ENCODE measurements around the gene MKI67. TPM values are rescaled to one million over a fixed set of nuclear protein-coding genes. Genes with fewer than 3 reads are reported as not detected.

The MKI67 gene
- total RNA-seq, 1 donor from 2014 or later = 0.64 TPM

GRCh38 chr10:128114901-128115300 is 11.3 kb downstream of the MKI67 start:
- no peaks in the 10 kb centered on the region for H3K36me3 ChIP-seq
- no peak overlapping the region for H3K27ac ChIP-seq
- DNase-seq (ENCODE audit: low spot score in 2 of 2) = no peak
- no peak for TF ChIP-seq CTCF (IDR thresholded peaks at IDR 0.05)
- no peaks in the 10 kb centered on the region for H3K4me1 ChIP-seq
- intact Hi-C loops (cut with DNase I) = no loop called here
- no peaks in the 10 kb centered on the region for H3K9me3 ChIP-seq
- H3K27me3 ChIP-seq = no peaks in the 10 kb centered on the region
- no peak overlapping the region for H3K4me3 ChIP-seq

DNA sequence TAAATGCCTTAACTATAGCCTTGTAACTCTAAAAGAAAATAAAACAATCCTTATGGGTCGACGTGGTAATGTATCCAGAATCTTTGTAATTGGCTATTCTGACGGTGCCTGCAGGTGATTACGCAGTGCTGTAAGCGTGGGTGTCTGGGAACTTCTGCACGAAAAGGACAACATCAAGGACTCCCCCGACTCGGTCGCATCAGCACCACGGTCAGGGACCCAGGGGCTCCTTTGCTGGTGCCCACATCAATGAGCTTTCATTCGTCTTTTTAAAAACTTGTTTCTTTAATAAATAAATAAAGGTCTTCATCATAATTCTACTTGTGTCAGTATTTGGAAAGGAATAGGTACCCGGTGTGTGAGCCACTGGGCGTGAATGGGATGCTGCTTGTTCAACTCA is 13.2 kb downstream of the MKI67 start:
- H3K9me3 ChIP-seq = no peaks in the 10 kb centered on the region
- no peaks in the 10 kb centered on the region for H3K4me1 ChIP-seq
- H3K36me3 ChIP-seq = no peaks in the 10 kb centered on the region
- H3K4me3 ChIP-seq = no peak overlapping the region
- no peaks in the 10 kb centered on the region for H3K27me3 ChIP-seq
- TF ChIP-seq CTCF (IDR thresholded peaks at IDR 0.05) = no peak
- no peak overlapping the region for H3K27ac ChIP-seq
- DNase-seq (ENCODE audit: low spot score in 2 of 2) = no peak
- intact Hi-C loops (cut with DNase I) = no loop called here

DNA sequence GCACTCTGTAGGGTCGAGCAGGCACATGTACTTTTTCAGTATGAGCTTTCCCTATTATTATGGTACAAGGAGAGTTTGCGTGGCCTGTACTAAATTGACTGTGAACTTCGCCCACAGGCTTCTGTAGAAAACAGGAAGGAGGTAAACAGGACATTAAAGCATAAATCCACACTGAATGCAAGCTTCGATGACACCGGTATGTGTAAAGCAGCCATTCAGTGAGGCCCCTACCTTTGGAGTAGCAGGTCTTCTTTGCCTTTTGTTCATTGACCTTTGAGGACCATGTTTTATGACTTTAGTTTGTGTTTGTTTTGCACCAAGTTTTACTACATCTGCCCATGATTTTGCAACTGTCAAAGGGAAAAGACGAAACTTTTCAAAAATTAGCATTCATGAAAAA is 14.5 kb downstream of the MKI67 start:
- intact Hi-C loops (cut with DNase I) = no loop called here
- TF ChIP-seq CTCF (IDR thresholded peaks at IDR 0.05) = no peak

GRCh38 chr10:128110339-128110738 is 15.9 kb downstream of the MKI67 start:
- Histone ChIP-seq H3K4me1 (no peaks in the 10 kb centered on the region), H3K9me3 (no peaks in the 10 kb centered on the region), H3K27ac (no peak overlapping the region), H3K36me3 (no peaks in the 10 kb centered on the region), H3K27me3 (no peaks in the 10 kb centered on the region), H3K4me3 (no peak overlapping the region)
- intact Hi-C loops (cut with DNase I) = no loop called here
- TF ChIP-seq CTCF (IDR thresholded peaks at IDR 0.05) = no peak
- DNase-seq (ENCODE audit: low spot score in 2 of 2) = no peak

More for the DNA sequence above, 14.5 kb downstream of the MKI67 start:
- Histone ChIP-seq H3K27me3 (no peaks in the 10 kb centered on the region), H3K9me3 (no peaks in the 10 kb centered on the region), H3K4me3 (no peak overlapping the region), H3K36me3 (no peaks in the 10 kb centered on the region), H3K4me1 (no peaks in the 10 kb centered on the region), H3K27ac (no peak overlapping the region)
- DNase-seq (ENCODE audit: low spot score in 2 of 2) = no peak

GRCh38 chr10:128109707-128110106 is 16.5 kb downstream of the MKI67 start:
- intact Hi-C loops (cut with DNase I) = no loop called here
- no peak overlapping the region for H3K27ac ChIP-seq
- DNase-seq (ENCODE audit: low spot score in 2 of 2) = no peak
- no peak for TF ChIP-seq CTCF (IDR thresholded peaks at IDR 0.05)
- H3K4me3 ChIP-seq = no peak overlapping the region
- no peaks in the 10 kb centered on the region for H3K9me3 ChIP-seq
- H3K4me1 ChIP-seq = no peaks in the 10 kb centered on the region
- no peaks in the 10 kb centered on the region for H3K36me3 ChIP-seq
- H3K27me3 ChIP-seq = no peaks in the 10 kb centered on the region

GRCh38 chr10:128105383-128105782 is 20.8 kb downstream of the MKI67 start:
- H3K27me3 ChIP-seq = no peaks in the 10 kb centered on the region
- H3K4me1 ChIP-seq = no peaks in the 10 kb centered on the region
- H3K27ac ChIP-seq = no peak overlapping the region
- TF ChIP-seq CTCF (IDR thresholded peaks at IDR 0.05) = no peak
- no peaks in the 10 kb centered on the region for H3K9me3 ChIP-seq
- no peaks in the 10 kb centered on the region for H3K36me3 ChIP-seq
- intact Hi-C loops (cut with DNase I) = no loop called here
- H3K4me3 ChIP-seq = no peak overlapping the region
- no peak for DNase-seq (ENCODE audit: low spot score in 2 of 2)
